Keratinocyte (primary cell): ENCODE measurements around the gene CDH1. TPM values are rescaled to one million over a fixed set of nuclear protein-coding genes. Genes with fewer than 3 reads are reported as not detected.

Source experiments
- DNase-seq: peaks from one replicate; pipeline ENCODE4 v3.0.0-alpha.2; 2011; ENCODE audit warnings: low read depth, missing footprints, low spot score
- FAIRE-seq: peaks from 2 replicates; lab custom pipeline; 2011; peaks lifted over from hg19 to GRCh38; lab: Jason Lieb, UNC
- H2AFZ ChIP-seq: 2 replicates; pipeline ENCODE4 v1.6.0; 2012; ENCODE audit warnings: low read length, control low read depth, inconsistent platforms; ENCODE audit not compliant: control insufficient read depth
- H3K27ac ChIP-seq: 2 replicates; pipeline ENCODE4 v1.5.1; 2011; ENCODE audit warnings: low read length; ENCODE audit not compliant: control insufficient read depth, insufficient read depth
- H3K27me3 ChIP-seq: 3 replicates; pipeline ENCODE4 v1.6.0; 2011; ENCODE audit warnings: low read length; ENCODE audit not compliant: control insufficient read depth, insufficient read depth; ENCODE audit errors: extremely low read depth
- H3K36me3 ChIP-seq, 2 experiments: 2 replicates in 1 of 2; 3 replicates in 1 of 2; pipeline ENCODE4 v1.5.1; 2011; ENCODE audit warnings: low read length in 2 of 2, mild to moderate bottlenecking in 1 of 2; ENCODE audit not compliant: control insufficient read depth in 2 of 2, insufficient read depth in 2 of 2; ENCODE audit errors: extremely low read depth in 1 of 2
- H3K4me1 ChIP-seq: 3 replicates; pipeline ENCODE4 v1.5.1; 2011; ENCODE audit warnings: low read length; ENCODE audit not compliant: control insufficient read depth, insufficient read depth; ENCODE audit errors: extremely low read depth
- H3K4me2 ChIP-seq: 3 replicates; pipeline ENCODE4 v1.6.0; 2011; ENCODE audit warnings: low read depth, low read length; ENCODE audit not compliant: control insufficient read depth, insufficient read depth; ENCODE audit errors: extremely low read depth
- H3K4me3 ChIP-seq, 3 experiments: fragments of 200-600 bp in 1 of 3; sonication (generic) in 1 of 3; 2 replicates in 2 of 3; 3 replicates in 1 of 3; pipeline ENCODE4 v1.5.1; 2011 to 2016; ENCODE audit warnings: low read length in 3 of 3, mild to moderate bottlenecking in 3 of 3, control low read depth in 2 of 3, inconsistent platforms in 1 of 3, low read depth in 1 of 3, mixed read lengths in 1 of 3, mixed run types in 1 of 3, moderate library complexity in 1 of 3; ENCODE audit not compliant: control insufficient read depth in 2 of 3, insufficient read depth in 2 of 3; ENCODE audit errors: extremely low read depth in 1 of 3
- H3K79me2 ChIP-seq: 2 replicates; pipeline ENCODE4 v1.6.0; 2012; ENCODE audit warnings: low read length; ENCODE audit not compliant: control insufficient read depth, insufficient read depth
- H3K9ac ChIP-seq: 3 replicates; pipeline ENCODE4 v1.6.0; 2011; ENCODE audit warnings: low read length; ENCODE audit not compliant: control insufficient read depth, insufficient read depth; ENCODE audit errors: extremely low read depth
- H3K9me1 ChIP-seq: 3 replicates; pipeline ENCODE4 v1.6.0; 2011; ENCODE audit warnings: low read length; ENCODE audit not compliant: control insufficient read depth, insufficient read depth; ENCODE audit errors: extremely low read depth
- H3K9me3 ChIP-seq: 2 replicates; pipeline ENCODE4 v1.5.1; 2012; ENCODE audit warnings: low read depth, low read length; ENCODE audit not compliant: control insufficient read depth
- H4K20me1 ChIP-seq: 3 replicates; pipeline ENCODE4 v1.6.0; 2011; ENCODE audit warnings: low read length; ENCODE audit not compliant: control insufficient read depth, insufficient read depth; ENCODE audit errors: extremely low read depth
- EZH2 ChIP-seq: IDR thresholded peaks from one replicate; pipeline ENCODE4 v1.6.1; 2012; ENCODE audit warnings: inconsistent platforms, mild to moderate bottlenecking, low read length, moderate library complexity
- dilution Hi-C: fragments of 300-500 bp; cut with MboI; formaldehyde crosslinking; loops from one replicate; pipeline ENCODE4 v1.7.0; 2020; ENCODE audit warnings: low sequenced_read_pairs; ENCODE audit not compliant: extremely low pct_ligation_motif_present
- polyA plus RNA-seq, 5 experiments: library from polyadenylated mRNA; depleted of rRNA in 3 of 5; stranded (reverse) in 3 of 5; stranded (forward) in 1 of 5; unstranded in 1 of 5; fragments of >200 nt; gene quantifications; 1 replicate in 1 of 5; 2 replicates in 3 of 5; 3 replicates in 1 of 5; pipeline versions ENCODE4 v1.2.1 to v1.2.3, GENCODE V29; 2011 to 2012; ENCODE audit warnings: missing spikeins in 2 of 5, low read depth in 1 of 5, low replicate concordance in 1 of 5
- TF ChIP-seq, protein P1 (sequence below), 3 experiments: IDR thresholded peaks in 1 of 3; conservative IDR thresholded peaks in 1 of 3; optimal IDR thresholded peaks in 1 of 3; 2 replicates in 2 of 3; 3 replicates in 1 of 3; pipeline versions ENCODE3 to v1.5.1; 2011; ENCODE audit warnings: low read length in 3 of 3, mild to moderate bottlenecking in 3 of 3, moderate library complexity in 2 of 3, control low read depth in 1 of 3, inconsistent platforms in 1 of 3; ENCODE audit not compliant: insufficient read depth in 2 of 3; ENCODE audit errors: extremely low read depth in 1 of 3

The CDH1 gene
- polyA plus RNA-seq, 1 donor (not counting 4 experiments of a cell fraction or from before 2014, with no cell fraction given): 247 TPM

DNA sequence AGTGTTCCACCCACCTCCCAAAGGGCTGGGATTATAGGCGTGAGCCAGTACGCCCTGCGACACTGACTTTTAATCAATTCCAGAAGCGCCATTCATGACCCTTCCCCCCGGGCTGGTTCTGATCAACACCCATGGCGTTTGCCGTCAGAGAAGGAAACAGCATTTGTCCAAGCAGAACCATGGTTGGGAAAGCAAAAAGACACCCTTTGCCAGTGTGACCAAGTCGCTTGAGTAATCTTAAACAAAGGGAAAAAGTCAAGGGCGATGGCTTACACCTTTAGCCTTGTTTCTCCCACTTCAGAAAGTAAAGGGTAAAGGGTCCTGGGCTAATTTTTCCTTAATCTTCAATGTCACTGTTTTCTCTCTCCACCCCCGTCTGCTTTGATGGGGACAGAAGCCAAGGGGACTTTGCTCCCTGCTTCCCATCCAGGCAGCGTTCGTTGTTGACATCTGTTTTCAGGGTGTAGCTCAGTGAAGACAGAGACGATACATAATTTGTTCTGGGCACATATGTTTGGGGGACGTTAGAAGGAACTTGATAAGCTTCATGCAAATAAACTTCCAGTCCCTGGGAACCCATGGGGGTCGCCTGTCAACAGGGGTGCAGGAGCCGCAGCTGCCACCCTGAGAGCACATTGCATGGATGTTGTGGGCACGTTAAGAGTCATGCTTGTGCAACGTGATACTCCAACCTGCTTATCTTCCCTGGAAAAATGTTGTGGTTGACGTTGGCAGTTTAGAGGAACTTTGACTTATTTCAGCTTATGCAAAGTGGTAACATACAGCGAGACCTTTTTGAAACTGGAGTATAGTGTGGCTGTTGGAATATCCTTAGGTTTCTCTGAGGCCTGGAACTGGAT lies 55.6 kb downstream of the CDH1 start:
- Histone ChIP-seq H3K4me3 (no peak overlapping the region), H3K9ac (no peak overlapping the region), H3K4me2 (no peak overlapping the region), H3K4me1 (peaks cover 25% of the 10 kb centered on the region), H3K36me3 (peaks cover 14 to 18% of the 10 kb centered on the region in 2 experiments), H3K9me3 (no peaks in the 10 kb centered on the region), H2AFZ (no peak overlapping the region), H3K27ac (no peak overlapping the region), H3K79me2 (peaks cover 72% of the 10 kb centered on the region), H3K27me3 (no peaks in the 10 kb centered on the region), H3K9me1 (peaks cover 3% of the 10 kb centered on the region), H4K20me1 (peaks cover 12% of the 10 kb centered on the region)
- no peak for TF ChIP-seq EZH2
- TF ChIP-seq, protein P1, sequence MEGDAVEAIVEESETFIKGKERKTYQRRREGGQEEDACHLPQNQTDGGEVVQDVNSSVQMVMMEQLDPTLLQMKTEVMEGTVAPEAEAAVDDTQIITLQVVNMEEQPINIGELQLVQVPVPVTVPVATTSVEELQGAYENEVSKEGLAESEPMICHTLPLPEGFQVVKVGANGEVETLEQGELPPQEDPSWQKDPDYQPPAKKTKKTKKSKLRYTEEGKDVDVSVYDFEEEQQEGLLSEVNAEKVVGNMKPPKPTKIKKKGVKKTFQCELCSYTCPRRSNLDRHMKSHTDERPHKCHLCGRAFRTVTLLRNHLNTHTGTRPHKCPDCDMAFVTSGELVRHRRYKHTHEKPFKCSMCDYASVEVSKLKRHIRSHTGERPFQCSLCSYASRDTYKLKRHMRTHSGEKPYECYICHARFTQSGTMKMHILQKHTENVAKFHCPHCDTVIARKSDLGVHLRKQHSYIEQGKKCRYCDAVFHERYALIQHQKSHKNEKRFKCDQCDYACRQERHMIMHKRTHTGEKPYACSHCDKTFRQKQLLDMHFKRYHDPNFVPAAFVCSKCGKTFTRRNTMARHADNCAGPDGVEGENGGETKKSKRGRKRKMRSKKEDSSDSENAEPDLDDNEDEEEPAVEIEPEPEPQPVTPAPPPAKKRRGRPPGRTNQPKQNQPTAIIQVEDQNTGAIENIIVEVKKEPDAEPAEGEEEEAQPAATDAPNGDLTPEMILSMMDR (optimal IDR thresholded peaks at IDR 0.05 in 1 of 3, IDR thresholded peaks at IDR 0.05 in 1 of 3, conservative IDR thresholded peaks at IDR 0.05 in 1 of 3; ENCODE audit: extremely low read depth in 1 of 3, insufficient read depth in 2 of 3, low read length in 3 of 3): no peak
- no peak for FAIRE-seq
- DNase-seq: no peak
- dilution Hi-C loops: no loop called here

- Histone ChIP-seq H3K4me2 (no peak overlapping the region), H3K36me3 (peaks cover 14 to 18% of the 10 kb centered on the region in 2 experiments), H3K9me1 (peaks cover 3% of the 10 kb centered on the region), H3K9ac (no peak overlapping the region), H3K4me1 (peaks cover 33% of the 10 kb centered on the region), H3K27me3 (no peaks in the 10 kb centered on the region), H3K27ac (no peak overlapping the region), H3K79me2 (peaks cover 66% of the 10 kb centered on the region), H3K9me3 (no peaks in the 10 kb centered on the region), H4K20me1 (peaks cover 12% of the 10 kb centered on the region), H2AFZ (no peak overlapping the region), H3K4me3 (no peak overlapping the region)
- DNase-seq: no peak
- TF ChIP-seq, protein P1 (optimal IDR thresholded peaks at IDR 0.05 in 1 of 3, IDR thresholded peaks at IDR 0.05 in 1 of 3, conservative IDR thresholded peaks at IDR 0.05 in 1 of 3; ENCODE audit: extremely low read depth in 1 of 3, insufficient read depth in 2 of 3, low read length in 3 of 3): no peak
- TF ChIP-seq EZH2: no peak
- no peak for FAIRE-seq
- dilution Hi-C loops: no loop called here
These were observed 56.3 kb downstream of the CDH1 start for GRCh38 chr16:68793401-68793857.
